ENCODE measurements around the gene FLII.
"Not testable (repeated sequence)": the region's sequence is repeated elsewhere in the genome, so short reads cannot be mapped to it uniquely, and the experiment has no call there.

FLII gene

GRCh38 chr17:18258356-18259038, at the start of gene FLII:
Gene FLII, minus strand, starts transcription at chr17:18258738. Its CDS starts 48 bp downstream, at chr17:18258690.
- DNase-seq = peak; percentile 38

DNA sequence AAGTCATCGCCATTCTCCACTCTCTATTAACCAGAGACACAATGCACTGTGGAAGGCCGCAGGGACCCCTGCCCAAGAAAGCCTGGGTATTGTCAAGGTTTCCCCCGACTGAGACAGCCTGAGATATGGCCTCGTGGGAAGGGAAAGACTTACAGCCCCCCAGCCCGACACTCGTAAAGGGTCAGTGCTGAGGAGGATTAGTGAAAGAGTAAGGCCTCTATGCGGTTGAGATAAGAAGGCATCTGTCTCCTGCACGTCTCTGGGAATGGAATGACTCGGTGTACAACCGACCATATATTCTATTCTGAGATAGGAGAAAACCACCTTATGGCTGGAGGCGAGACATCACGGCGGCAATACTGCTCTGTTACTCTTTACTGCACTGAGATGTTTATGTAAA, 44.7 kb upstream of the FLII start:
- not testable (repeated sequence) for DNase-seq

GRCh38 chr17:18300725-18301480, 42.4 kb upstream of the FLII start:
- no peak for DNase-seq

DNA sequence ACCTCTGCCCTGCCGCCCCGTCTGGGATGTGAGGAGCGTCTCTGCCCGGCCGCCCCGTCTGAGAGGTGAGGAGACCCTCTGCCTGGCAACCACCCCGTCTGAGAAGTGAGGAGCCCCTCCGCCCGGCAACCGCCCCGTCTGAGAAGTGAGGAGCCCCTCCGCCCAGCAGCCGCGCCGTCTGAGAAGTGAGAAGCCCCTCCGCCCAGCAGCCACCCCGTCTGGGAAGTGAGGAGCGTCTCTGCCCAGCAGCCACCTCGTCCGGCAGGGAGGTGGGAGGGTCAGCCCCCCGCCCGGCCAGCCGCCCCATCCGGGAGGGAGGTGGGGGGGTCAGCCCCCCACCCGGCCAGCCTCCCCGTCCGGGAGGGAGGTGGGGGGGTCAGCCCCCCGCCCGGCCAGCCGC, 39.5 kb upstream of the FLII start:
- DNase-seq = not testable (repeated sequence)

DNA sequence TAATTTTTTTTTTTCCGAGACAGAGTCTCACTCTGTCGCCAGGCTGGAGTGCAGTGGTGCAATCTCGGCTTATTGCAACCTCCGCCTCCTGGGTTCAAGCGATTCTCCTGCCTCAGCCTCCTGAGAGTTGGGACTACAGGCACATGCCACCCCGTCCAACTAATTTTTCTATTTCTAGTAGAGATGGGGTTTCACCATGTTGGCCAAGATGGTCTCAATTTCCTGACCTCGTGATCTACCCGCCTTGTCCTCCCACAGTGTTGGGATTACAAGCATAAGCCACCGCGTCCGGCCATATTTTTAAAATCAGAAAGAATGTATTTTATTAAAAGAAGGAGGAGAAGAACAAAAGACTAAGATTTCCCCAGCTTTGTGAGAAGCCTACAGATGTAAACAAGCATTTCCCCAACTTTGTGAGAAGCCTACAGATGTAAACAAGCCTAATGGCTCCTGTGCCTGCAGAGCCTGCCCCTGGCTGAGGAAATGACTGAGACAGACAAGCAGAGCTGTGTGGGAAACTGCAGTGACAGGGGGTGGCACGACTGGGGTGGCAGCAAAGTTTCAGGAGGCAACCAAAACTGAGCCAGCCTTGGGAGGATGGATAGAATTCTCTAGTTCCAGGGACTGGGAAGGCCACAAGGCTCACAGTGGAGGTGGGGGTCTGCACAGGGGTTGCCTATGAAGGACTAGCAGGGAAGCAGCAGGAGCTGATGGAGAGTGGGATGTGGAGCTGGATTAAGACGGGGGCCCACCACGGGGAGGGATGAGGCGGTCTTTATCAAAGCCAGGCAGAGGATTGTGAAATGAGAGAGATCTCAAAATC, 33.4 kb upstream of the FLII start:
- DNase-seq = no peak

- no peak for DNase-seq
Measured at GRCh38 chr17:18285296-18285695, 26.8 kb upstream of the FLII start.

DNA sequence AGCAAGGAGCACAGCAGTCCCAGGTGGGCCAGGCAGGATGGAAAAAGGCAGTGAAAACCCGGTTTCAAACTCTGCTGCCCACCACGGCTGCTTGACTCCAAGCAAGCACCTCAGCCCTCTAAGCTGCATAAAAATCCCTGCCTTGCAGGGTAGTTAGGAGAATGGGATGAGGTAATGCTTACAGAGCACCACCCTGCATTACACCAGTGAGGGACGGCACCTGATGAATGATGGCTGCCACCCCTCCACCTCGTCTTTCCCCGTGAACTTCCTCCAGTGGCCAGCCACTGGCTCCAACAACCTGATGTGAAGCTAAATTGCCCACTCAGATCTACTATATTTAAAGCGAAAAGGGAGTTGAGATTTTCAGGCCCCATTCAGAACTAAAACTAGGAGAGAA, 23.2 kb upstream of the FLII start:
- DNase-seq = no peak

DNA sequence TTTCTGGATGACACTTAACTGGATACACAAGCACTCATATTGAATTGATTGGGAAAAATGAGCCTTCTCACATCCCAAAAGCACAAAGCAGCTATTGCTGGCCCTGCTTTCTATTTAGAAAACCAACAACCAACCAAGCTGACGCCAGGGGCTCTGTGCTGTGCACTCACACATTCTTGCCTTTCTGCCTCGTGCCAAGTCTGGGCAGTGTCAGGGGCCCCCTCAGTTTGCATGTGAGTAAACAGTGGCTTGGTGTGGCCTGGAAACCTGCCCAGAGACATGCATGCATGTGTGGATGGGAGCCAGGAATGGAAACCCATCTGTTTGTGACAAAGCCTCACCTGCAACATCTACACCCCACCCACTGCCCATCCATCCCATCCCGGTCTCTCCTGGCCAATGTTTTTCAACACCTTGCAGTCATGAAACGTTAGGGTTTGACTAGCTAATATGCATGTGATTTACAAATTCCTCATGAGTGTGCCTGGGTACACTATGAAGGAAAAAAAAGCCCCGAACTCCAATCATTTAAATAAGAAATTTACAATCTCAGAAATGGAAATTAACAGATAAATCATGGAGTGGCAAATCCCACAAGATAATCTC, 22.3 kb upstream of the FLII start:
- no peak for DNase-seq

DNA sequence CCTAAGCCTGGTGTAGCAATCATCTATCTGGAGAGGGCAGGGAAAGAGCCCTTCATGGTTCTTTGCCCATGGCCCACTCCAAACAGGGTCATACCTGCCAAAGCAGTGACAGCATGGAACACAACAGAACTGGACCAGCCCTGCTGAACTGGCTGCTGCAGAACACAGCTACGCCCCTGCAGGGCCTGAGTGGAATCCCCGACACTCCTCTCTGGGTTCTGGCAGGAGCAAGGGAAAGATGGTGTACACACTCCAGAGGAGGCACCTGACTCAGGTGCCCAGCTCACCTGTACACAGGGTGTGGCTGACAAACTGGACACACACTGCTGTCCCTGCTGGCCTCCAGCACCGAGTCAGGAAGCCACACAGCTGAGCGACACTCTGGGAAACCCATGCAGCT, 21.7 kb upstream of the FLII start:
- DNase-seq = no peak

GRCh38 chr17:18278867-18279266, 20.3 kb upstream of the FLII start:
- DNase-seq = no peak

DNA sequence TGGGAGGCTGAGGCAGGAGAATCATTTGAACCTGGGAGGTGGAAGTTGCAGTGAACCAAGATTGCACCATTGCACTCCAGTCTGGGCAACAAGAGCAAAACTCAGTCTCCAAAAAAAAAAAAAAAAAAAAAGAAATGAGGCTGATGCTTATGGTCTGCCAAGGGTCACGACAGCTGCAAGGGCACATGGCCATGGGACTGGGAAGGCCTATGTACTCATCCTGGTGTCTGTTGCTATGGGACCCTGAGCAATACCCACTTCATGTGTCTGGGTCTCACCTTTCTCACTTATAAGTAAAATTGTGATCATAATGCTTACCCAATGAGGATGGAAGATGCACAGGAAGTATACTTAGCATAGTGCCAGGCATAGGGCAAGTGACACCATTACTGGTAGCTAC, 18.5 kb upstream of the FLII start:
- DNase-seq = no peak

DNA sequence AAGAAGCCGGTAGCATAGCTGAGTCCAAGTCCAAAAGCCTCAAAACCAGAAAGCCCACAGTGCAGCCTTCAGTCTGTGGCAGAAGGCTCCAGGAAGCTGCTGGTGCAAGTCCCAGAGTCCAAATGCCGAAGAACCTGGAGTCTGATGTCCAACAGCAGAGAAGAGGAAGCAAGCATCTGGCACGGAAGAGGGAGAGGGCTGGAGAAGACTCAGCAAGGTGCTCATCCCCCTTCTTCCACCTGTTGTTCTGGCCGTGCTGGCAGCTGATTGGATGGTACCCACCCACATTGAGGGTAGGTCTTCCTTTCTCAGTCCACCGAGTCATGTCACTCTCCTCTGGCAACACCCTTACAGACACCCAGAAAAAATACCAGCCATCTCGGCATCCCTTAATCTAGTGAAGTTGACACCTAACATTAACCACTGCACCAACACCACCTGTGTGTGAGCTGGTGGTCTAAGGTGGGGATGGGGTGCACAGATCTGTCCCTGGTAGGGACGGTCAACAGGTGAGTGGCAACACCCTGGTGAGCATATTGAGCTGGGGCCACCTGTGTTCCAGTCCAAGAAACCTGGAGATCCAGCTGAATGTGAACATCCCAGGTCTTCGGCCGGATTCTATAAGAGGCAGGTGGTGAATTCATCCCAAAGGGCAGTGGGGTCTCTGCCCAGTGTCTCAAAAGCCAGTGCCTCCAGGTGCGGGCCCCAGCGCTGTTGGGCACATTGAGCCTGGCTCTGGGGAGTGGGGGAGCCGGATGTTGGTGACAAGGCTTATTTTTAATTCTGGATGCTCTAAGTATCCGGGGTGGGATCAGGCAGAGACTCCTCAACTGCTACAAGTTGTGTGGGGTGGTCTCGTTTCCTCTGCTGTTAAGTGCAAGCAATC, 11.8 kb upstream of the FLII start:
- no peak for DNase-seq

DNA sequence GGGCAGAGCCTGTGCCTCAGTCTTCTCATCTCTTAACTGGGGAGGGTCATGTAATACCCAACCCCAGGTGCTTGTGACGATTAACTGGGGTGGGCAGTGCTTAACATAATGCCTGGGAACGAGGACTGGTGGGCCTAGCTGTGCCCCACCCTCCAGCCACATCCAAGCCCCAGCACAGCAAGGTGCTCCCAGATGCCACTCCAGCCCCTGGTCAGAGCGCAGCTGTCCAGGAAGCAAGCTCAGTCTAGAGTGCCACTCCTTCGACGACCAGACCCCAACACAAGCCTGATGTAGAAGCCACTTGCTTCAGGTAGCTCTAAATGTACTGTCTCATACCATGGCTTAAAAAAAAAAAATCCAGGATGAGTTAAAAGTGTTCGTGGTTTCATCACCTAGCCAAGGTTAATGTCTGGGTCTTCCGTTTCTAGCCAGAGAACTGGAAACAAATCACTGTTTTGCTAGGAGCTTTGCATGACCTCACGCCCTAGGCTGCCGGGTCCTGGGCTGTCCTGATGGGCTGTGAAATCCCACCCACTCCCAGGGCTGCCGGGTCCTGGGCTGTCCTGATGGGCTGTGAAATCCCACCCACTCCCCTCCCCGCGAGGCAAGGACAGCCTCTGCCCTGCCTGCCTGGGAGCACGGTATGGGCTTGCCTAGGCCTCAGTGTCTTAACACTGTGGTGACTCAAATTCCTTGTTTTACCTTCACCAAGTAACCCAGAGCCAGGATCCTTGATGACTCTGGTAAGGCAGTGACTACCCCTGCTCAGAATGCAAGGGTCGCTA, 9.6 kb upstream of the FLII start:
- peak; percentile 40 for DNase-seq

- DNase-seq = no peak
Measured at GRCh38 chr17:18267366-18267765, 8.8 kb upstream of the FLII start.

- DNase-seq = no peak
Measured at GRCh38 chr17:18263885-18264682, 5.5 kb upstream of the FLII start.

DNA sequence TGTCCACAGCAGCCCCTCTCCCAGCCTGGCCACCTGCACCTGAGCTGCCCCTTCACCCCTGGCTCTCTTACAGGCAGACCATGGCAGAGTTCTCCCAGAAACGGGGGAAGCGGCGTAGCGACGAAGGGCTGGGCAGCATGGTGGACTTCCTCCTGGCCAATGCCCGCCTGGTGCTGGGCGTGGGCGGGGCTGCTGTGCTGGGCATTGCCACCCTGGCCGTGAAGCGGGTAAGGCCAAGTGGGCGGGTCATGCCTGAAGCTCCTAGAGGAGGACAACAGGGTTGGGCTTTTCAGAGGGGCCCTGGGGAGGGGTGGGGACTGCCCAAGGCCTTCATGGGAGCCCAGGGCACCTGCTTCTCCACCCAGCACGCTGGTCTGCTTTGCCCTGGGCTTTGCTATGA, 4.1 kb upstream of the FLII start:
- no peak for DNase-seq

DNA sequence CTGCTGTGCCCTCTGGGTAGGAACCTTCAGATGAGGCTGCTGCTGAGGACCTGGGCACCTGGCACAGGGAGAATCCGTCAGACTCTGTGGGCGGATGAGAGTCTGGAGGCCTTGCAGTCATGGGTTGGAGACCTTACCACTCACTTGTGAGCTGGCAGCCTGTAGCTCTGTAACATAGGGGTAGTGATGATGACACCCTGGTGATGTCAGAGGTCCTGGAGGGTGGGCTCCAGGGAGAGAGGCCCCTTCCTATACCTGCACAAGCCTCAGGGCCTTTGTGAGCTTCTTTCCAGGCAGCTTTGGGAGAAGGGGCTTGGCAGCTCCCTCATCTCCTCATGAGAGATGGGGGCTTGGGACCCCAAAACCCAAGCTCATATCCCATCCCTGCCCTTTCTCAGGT, 3.6 kb upstream of the FLII start:
- no peak for DNase-seq

- no peak for DNase-seq
Measured at GRCh38 chr17:18261659-18262058, 3.1 kb upstream of the FLII start.

DNA sequence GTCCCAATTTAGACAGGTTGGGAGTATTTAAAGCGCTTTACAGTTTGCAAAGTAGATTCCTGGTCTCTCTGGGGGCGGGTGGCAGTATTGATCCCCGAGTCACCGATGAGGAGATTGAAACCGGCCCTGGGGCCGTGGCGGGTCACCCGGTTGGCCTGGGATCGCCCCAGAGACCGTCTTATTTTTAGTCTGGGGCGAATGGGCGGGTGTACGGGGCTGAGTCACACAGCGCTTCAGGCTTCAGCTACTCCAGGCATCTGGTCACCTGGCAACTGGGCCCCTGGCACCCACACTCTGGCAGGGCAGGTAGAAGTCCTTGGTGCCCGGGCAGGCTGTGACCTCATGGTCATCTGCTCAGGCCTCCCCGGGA, 2.6 kb upstream of the FLII start:
- DNase-seq = peak; percentile 69

GRCh38 chr17:18260332-18261145, 2.0 kb upstream of the FLII start, which contains the start of gene MIEF2:
Gene MIEF2, plus strand, starts transcription at chr17:18260662. Its CDS starts 2,059 bp downstream, at chr17:18262721.
- DNase-seq = peak; percentile 93

All from kidney glomerular epithelial cell (primary cell).